SU-DHL-6 (cell line): ENCODE results near the gene NFIA.

ENCODE experiments used
- H2AFZ ChIP-seq: fragments of 200-600 bp; sonication (generic); 2 replicates; pipeline ENCODE4 v1.6.1; 2014; ENCODE audit warnings: low read depth, mild to moderate bottlenecking, moderate library complexity, mixed read lengths, antibody characterized with exemption, low read length; ENCODE audit not compliant: severe bottlenecking
- H3F3A ChIP-seq: fragments of 200-600 bp; shearing (Covaris generic); 2 replicates; pipeline ENCODE4 v1.6.0; 2016; ENCODE audit warnings: antibody characterized with exemption, mild to moderate bottlenecking; ENCODE audit not compliant: insufficient read depth
- H3K27ac ChIP-seq: fragments of 200-600 bp; sonication (generic); 2 replicates; pipeline ENCODE4 v1.5.1; 2016; ENCODE audit warnings: low read depth, mild to moderate bottlenecking, low read length, moderate library complexity, mixed read lengths
- H3K27me3 ChIP-seq: fragments of 200-600 bp; sonication (generic), shearing (Covaris generic); 2 replicates; pipeline ENCODE4 v1.6.0; 2014; ENCODE audit warnings: mild to moderate bottlenecking, low read length
- H3K36me3 ChIP-seq: fragments of 200-600 bp; sonication (generic); 2 replicates; pipeline ENCODE4 v1.6.1; 2014; ENCODE audit warnings: mild to moderate bottlenecking, low read length, mixed read lengths
- H3K4me2 ChIP-seq: fragments of 300-600, 200-600 bp; shearing (Covaris generic), sonication (generic); 2 replicates; pipeline ENCODE4 v1.6.0; 2014; ENCODE audit warnings: low read length, low read depth, mild to moderate bottlenecking; ENCODE audit not compliant: poor library complexity, severe bottlenecking
- H3K4me3 ChIP-seq: fragments of 200-600 bp; sonication (generic); 2 replicates; pipeline ENCODE4 v1.5.1; 2014; ENCODE audit warnings: antibody characterized with exemption, low read length, mild to moderate bottlenecking, mixed read lengths; ENCODE audit not compliant: insufficient read depth, poor library complexity, severe bottlenecking
- H3K79me2 ChIP-seq: fragments of 200-600 bp; sonication (generic); 2 replicates; pipeline ENCODE4 v1.6.1; 2014; ENCODE audit warnings: mild to moderate bottlenecking, low read length, moderate library complexity; ENCODE audit not compliant: insufficient read depth
- H3K9ac ChIP-seq: fragments of 200-600 bp; sonication (generic); 2 replicates; pipeline ENCODE4 v1.7.0; 2014; ENCODE audit warnings: mild to moderate bottlenecking, low read length
- H3K9me2 ChIP-seq: fragments of 200-600 bp; sonication (generic); replicated peaks from 2 replicates; pipeline ENCODE4 v1.6.1; 2014; ENCODE audit warnings: low read length; ENCODE audit not compliant: insufficient read depth
- H3K9me3 ChIP-seq: fragments of 200-600 bp; sonication (generic); 2 replicates; pipeline ENCODE4 v1.6.1; 2014; ENCODE audit warnings: low read length, mixed read lengths; ENCODE audit not compliant: insufficient read depth
- H4K20me1 ChIP-seq: fragments of 200-600 bp; sonication (generic); 2 replicates; pipeline ENCODE4 v1.6.1; 2014; ENCODE audit warnings: low read depth, mild to moderate bottlenecking, antibody characterized with exemption, low read length, moderate library complexity, mixed read lengths
- CTCF ChIP-seq: fragments of 200-600 bp; sonication (generic); IDR thresholded peaks from one replicate; pipeline ENCODE4 v1.5.1; 2017; ENCODE audit warnings: antibody characterized with exemption, mild to moderate bottlenecking, low read length, moderate library complexity; ENCODE audit not compliant: insufficient read depth, poor library complexity, severe bottlenecking
- EZH2phosphoT487 ChIP-seq: fragments of 200-600 bp; sonication (generic), shearing (Covaris generic); conservative IDR thresholded peaks from 2 replicates; pipeline ENCODE4 v1.6.1; 2018; ENCODE audit warnings: mild to moderate bottlenecking, antibody characterized with exemption, low read length, moderate library complexity, mixed read lengths

The NFIA gene

GRCh38 chr1:61498342-61498741 is 416.0 kb downstream of the NFIA start:
- TF ChIP-seq CTCF = no peak
- TF ChIP-seq EZH2phosphoT487 = no peak
- Histone ChIP-seq H3K36me3 (no peaks in the 10 kb centered on the region), H3K27ac (no peak overlapping the region), H3K9me2 (no peaks in the 10 kb centered on the region), H3K4me2 (no peak overlapping the region), H2AFZ (no peak overlapping the region), H3K79me2 (no peaks in the 10 kb centered on the region), H3K9me3 (no peaks in the 10 kb centered on the region), H4K20me1 (no peaks in the 10 kb centered on the region), H3K27me3 (no peaks in the 10 kb centered on the region), H3K4me3 (no peak overlapping the region), H3K9ac (no peak overlapping the region), H3F3A (no peaks in the 10 kb centered on the region)

- Histone ChIP-seq H3K36me3 (no peaks in the 10 kb centered on the region), H3K27ac (no peak overlapping the region), H2AFZ (no peak overlapping the region), H3K9me3 (no peaks in the 10 kb centered on the region), H3K9ac (no peak overlapping the region), H3K4me2 (no peak overlapping the region), H3K79me2 (no peaks in the 10 kb centered on the region), H3F3A (no peaks in the 10 kb centered on the region), H4K20me1 (no peaks in the 10 kb centered on the region), H3K9me2 (no peaks in the 10 kb centered on the region), H3K4me3 (no peak overlapping the region), H3K27me3 (no peaks in the 10 kb centered on the region)
- TF ChIP-seq CTCF = no peak
- TF ChIP-seq EZH2phosphoT487 = no peak
These were observed 419.9 kb downstream of the NFIA start for GRCh38 chr1:61501971-61502916.

- Histone ChIP-seq H3K9me3 (no peaks in the 10 kb centered on the region), H4K20me1 (no peaks in the 10 kb centered on the region), H3K4me2 (no peak overlapping the region), H3K9me2 (no peaks in the 10 kb centered on the region), H3K79me2 (no peaks in the 10 kb centered on the region), H2AFZ (no peak overlapping the region), H3K27me3 (no peaks in the 10 kb centered on the region), H3K4me3 (no peak overlapping the region), H3K9ac (no peak overlapping the region), H3K36me3 (no peaks in the 10 kb centered on the region), H3K27ac (no peak overlapping the region), H3F3A (no peaks in the 10 kb centered on the region)
- TF ChIP-seq CTCF (no peak), EZH2phosphoT487 (no peak)
These were observed 421.9 kb downstream of the NFIA start for GRCh38 chr1:61504305-61504704.
